NCI-H1436 (cell line): Measurements from ENCODE around the gene ARHGAP26.
"Not testable (repeated sequence)": the region's sequence is repeated elsewhere in the genome, so short reads cannot be mapped to it uniquely, and the experiment has no call there.

Experiments used
- DNase-seq: peaks from one replicate; lab custom pipeline; 2025; lab: John Stamatoyannopoulos, UW

The ARHGAP26 gene

DNA sequence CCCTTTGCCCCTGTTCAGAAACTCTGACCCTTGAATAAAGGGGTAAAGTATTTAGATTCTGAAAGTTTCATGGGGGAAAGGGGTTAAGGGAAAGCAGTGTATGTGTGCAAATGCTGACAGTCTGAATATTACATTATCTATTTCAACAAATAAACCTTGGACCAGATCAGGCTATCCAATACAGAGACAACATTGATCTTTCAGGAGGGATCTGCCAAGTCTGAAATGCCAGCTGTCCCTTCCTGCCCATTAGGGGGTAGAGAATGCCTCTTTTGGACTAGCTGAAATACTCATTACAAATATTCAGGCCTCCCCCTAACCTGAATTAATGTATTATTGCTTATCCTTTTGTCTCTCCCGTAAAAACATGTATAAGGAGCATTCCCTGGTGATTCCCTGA lies 413.8 kb downstream of the ARHGAP26 start:
- DNase-seq, result no peak

- DNase-seq, result no peak
These were observed 416.4 kb downstream of the ARHGAP26 start for GRCh38 chr5:143186623-143187022.

DNA sequence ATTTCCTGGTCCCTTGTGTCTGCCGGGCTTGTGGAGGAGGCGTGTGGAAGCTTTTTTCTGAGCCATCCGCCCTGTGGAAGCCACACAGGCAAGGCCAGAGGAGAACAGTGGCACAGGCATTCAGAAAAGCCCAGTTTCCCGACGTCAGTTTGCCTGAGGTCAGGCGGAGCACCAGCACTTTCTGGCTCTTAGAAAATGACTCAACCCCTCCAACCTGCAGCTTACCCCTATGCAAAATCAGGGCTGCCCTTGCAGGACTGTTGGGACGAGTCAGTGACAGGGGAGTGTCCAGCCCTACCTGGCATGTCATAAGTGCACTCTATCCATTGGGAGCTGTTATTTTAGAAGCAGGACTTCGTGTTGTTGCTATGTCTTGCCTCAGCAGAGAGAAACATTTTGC lies 417.3 kb downstream of the ARHGAP26 start:
- DNase-seq, result no peak

GRCh38 chr5:143188083-143188482 lies 417.9 kb downstream of the ARHGAP26 start:
- no peak for DNase-seq

GRCh38 chr5:143188692-143189091 lies 418.5 kb downstream of the ARHGAP26 start:
- DNase-seq, result no peak

DNA sequence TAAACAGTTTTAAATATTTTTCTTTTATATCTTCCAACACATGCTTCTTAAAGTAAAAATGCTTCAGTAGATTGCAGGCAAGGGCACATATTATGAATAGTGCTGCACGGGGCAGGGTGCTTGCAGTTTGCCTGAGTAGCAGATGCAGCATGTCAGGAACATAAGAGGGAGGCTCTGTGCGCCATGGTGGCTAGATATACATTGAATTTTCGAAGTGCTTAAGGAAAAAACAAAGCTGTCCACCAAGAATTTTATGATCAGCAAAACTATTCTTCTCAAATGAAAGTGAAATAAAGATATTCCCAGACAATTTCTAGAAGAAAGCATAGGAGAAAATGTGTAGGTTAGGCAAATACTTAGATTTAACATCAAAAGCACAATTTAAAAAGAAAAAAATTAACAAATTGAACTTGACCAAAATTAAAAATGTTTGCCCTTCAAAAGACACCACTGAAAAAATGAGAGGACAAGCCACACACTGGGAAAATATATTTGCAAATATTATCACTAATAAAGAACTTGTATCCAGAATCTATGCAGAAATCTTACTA lies 420.2 kb downstream of the ARHGAP26 start:
- DNase-seq, result no peak

DNA sequence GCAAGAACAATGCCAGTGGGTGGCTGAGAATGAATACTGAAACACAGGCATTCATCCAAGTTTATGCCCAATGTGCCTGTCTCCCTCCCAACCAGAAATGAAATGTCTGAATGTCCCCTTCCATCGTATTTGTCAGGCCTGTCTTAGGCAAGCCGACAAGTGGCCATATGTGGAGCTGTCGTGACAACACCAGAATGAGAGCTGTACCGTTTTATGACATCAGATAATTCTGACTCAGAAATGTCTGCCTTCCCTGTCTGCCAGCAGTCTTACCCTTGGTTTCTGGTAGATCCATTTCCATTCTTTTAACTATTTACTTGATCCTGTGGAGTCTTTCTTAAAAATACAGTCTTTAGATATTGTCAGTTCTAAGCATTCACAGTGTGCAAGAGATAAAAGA lies 421.5 kb downstream of the ARHGAP26 start:
- DNase-seq, result no peak

DNA sequence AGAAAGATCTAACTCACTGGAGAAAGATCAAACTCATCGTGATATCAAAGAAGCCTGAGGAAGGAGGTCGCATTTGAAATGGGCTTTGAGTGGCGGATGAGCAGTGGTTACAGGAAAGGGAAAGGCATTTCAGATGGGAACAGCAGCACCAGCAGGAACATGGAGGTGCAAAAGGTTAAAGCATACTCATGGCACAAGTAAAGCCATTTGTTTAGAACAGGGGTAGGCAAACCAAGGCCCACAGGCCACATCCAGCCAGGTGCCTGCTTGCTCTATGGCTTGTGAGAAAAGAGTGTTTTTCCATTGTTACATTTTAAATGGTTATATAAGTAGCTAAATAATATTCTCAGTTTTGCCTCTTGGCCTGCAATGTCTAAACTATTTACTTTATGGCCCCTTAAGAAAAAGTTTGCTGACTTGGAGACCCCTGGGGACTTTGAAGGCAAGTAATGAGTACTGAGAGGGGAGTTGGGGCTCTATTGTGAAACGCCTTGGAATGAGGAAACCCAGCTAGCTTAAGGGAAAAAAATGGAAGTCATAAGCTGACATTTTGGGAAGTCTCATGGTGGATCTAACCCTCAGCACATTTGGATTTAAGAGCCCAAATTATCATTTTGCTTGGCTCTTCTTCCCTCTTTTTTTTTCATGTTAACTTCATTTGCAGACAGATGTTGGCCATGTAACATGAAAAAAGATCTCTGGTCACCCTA lies 422.2 kb downstream of the ARHGAP26 start:
- no peak for DNase-seq

DNA sequence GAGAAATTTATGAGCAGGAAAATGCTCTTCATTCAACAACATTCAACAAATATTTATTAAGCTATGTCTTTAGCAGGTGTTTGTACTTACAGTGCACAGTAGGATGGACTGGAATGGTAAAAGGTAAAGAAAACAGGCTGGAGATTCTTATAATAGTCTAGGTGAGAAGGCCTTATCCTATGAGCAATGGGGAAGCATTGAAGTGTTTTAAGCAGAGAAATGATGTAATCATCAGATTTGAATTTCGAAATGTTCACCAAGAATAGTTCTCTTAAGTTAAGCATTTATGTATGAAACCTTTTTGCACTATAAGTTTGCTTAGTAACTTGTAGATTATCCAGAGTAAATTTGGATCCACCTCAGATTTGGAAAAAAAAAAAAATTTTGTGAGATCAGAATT lies 424.0 kb downstream of the ARHGAP26 start:
- DNase-seq, result no peak

GRCh38 chr5:143194713-143195112 lies 424.5 kb downstream of the ARHGAP26 start:
- no peak for DNase-seq

DNA sequence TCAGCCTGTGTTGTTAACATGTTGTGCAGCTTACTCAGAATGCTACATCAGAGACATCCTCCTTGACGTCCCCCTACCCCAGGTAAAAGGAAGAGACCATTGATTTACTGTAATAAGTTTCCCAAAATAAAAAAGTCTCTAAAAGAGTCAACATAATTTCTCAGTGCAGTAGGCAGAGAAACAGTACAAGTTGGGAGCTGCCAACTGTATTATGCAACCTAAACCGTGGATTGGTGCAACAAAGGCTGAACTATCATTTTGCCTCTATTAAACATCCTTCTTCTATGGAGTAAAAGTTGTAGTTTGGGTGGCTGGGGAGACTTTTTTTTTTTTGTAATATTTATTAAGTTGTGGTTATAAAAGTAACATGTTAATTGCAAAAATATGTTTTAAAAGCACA lies 425.3 kb downstream of the ARHGAP26 start:
- DNase-seq, result no peak

- no peak for DNase-seq
These were observed 426.6 kb downstream of the ARHGAP26 start for GRCh38 chr5:143196601-143197259.

- DNase-seq, result no peak
These were observed 427.1 kb downstream of the ARHGAP26 start for GRCh38 chr5:143197260-143197656.

- DNase-seq, result no peak
These were observed 428.2 kb downstream of the ARHGAP26 start for GRCh38 chr5:143198332-143198731.

DNA sequence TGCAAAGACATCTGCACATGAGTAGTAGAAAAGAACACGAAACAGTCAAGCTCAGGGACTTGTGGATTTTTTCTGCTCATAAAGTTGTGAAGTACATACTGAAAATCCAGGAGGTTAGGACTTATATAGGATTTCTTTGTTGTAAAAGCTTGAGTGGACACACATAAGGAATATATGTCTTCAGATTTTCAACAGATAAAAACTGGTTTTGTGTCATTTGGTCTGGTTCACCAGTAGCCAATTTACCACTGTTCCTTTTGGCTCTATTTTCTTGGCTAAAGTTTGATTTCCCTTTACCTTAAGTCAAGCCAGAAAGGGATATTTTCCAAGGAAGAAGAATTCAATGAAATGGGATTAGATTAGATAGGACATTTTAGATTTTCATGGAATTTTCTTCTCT lies 429.0 kb downstream of the ARHGAP26 start:
- no peak for DNase-seq

DNA sequence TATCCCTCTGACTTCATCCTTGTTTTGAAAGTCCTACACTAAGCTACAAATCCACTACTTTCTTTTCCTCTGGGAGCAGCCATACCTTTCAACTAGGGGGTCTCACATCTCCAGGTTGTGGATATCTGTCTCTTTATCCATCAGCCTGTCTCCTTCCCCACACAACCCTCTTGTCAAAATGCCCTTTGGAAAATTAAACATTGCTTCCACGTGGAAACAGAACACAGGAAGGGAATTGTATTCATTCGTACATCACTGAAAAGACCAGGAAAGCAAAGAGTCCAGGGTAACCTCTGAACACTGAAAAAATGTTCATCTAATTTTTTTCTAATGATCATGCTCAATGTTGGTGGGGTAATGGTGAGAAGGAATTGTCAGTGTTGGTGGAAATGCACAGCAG lies 429.7 kb downstream of the ARHGAP26 start:
- no peak for DNase-seq

DNA sequence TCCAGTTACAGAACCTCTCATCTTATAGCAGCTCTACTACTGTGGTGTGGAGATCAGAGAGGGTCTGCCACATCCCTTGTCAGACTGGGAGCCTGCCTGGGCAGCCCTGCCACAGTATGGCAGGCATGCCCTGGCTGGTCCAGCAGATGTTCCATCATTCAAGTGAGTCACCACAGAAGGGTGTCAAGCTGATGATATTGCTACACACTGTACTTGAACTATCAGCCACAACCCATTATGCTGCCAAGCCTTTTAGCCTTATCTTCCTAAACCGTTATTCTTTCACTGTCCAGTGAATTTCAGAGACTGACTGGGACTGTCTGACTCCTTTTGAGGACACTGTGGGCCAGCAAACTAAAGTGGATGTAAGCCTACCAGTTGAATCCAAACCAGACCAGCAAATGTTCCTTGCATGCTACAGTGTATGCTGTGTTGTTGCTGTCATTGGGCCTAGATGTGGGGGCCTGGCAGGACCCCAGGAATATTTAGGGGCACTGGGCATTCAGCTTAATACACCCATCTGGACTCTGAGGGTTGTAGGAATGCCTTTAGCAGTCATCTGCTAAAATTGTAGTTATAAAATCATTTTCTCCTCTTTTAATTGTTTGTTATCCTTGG lies 430.7 kb downstream of the ARHGAP26 start:
- no peak for DNase-seq

- no peak for DNase-seq
These were observed 431.4 kb downstream of the ARHGAP26 start for GRCh38 chr5:143201589-143201988.

GRCh38 chr5:143203301-143203956 lies 433.3 kb downstream of the ARHGAP26 start:
- DNase-seq, result not testable (repeated sequence)

- DNase-seq, result no peak
These were observed 434.5 kb downstream of the ARHGAP26 start for GRCh38 chr5:143204474-143205246.

DNA sequence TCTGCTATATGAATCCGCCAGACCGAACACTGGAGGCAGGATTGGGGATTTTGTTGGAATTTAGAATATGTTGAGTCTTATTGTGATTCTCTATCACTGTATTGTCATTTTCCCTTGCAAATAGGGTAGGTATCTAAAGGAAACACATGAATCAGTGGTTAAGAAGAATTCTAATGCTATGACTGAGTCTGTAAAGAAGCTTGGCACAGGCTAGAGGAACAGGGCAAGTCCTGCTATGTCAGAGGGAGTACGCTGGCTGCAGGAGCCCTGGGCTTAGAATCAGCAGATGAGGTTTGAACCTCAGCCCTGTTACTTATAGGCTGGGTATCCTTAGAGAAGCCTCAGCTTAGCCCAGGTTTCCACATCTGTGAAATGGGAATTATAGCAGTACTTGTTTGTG lies 435.2 kb downstream of the ARHGAP26 start:
- DNase-seq, result no peak

- DNase-seq, result no peak
These were observed 435.7 kb downstream of the ARHGAP26 start for GRCh38 chr5:143205883-143206195.
